ENCODE data around the gene GARIN6.

Gene GARIN6

GRCh38 chr12:99658671-99659349 lies 11.3 kb downstream of the GARIN6 start:
- no peak for TF ChIP-seq ZFX (IDR thresholded peaks at IDR 0.05; ENCODE audit: borderline replicate concordance)
- TF ChIP-seq CTCF (IDR thresholded peaks at IDR 0.05): peak; percentile 73
- H3K27ac ChIP-seq: peak overlapping the region; percentile 68

- no peak for TF ChIP-seq ZFX (IDR thresholded peaks at IDR 0.05; ENCODE audit: borderline replicate concordance)
- TF ChIP-seq CTCF (IDR thresholded peaks at IDR 0.05): no peak
- no peak overlapping the region for H3K27ac ChIP-seq
These were observed 23.1 kb downstream of the GARIN6 start for GRCh38 chr12:99670635-99671034.

GRCh38 chr12:99680276-99680675 lies 32.7 kb downstream of the GARIN6 start:
- TF ChIP-seq CTCF (IDR thresholded peaks at IDR 0.05) (no peak), ZFX (IDR thresholded peaks at IDR 0.05; ENCODE audit: borderline replicate concordance) (no peak)
- no peak overlapping the region for H3K27ac ChIP-seq

GRCh38 chr12:99686142-99686541 lies 38.6 kb downstream of the GARIN6 start:
- TF ChIP-seq ZFX (IDR thresholded peaks at IDR 0.05; ENCODE audit: borderline replicate concordance) (no peak), CTCF (IDR thresholded peaks at IDR 0.05) (no peak)
- H3K27ac ChIP-seq: no peak overlapping the region

GRCh38 chr12:99695050-99695449 lies 47.5 kb downstream of the GARIN6 start:
- no peak overlapping the region for H3K27ac ChIP-seq
- TF ChIP-seq CTCF (IDR thresholded peaks at IDR 0.05) (no peak), ZFX (IDR thresholded peaks at IDR 0.05; ENCODE audit: borderline replicate concordance) (no peak)
